Astrocyte (in vitro differentiated cells and primary cell): Measurements from ENCODE around the gene CADM1. TPM values are rescaled to one million over a fixed set of nuclear protein-coding genes. Genes with fewer than 3 reads are reported as not detected.

Source experiments
- DNase-seq: peaks from one replicate; pipeline ENCODE4 v3.0.0-alpha.2; 2010; ENCODE audit warnings: low read depth
- FAIRE-seq: peaks from 2 replicates; lab custom pipeline; 2011; peaks lifted over from hg19 to GRCh38; lab: Jason Lieb, UNC
- H2AFZ ChIP-seq: 2 replicates; pipeline ENCODE4 v1.6.0; 2012; ENCODE audit warnings: low read depth, low read length, inconsistent platforms
- H3K27ac ChIP-seq: 2 replicates; pipeline ENCODE4 v1.5.1; 2011; ENCODE audit warnings: low read depth, low read length, inconsistent platforms
- H3K27me3 ChIP-seq: 2 replicates; pipeline ENCODE4 v1.6.0; 2011; ENCODE audit warnings: low read length, inconsistent platforms; ENCODE audit not compliant: insufficient read depth
- H3K36me3 ChIP-seq: 2 replicates; pipeline ENCODE4 v1.5.1; 2011; ENCODE audit warnings: low read length, inconsistent platforms; ENCODE audit not compliant: insufficient read depth
- H3K4me1 ChIP-seq: 2 replicates; pipeline ENCODE4 v1.5.1; 2011; ENCODE audit warnings: low read length, inconsistent platforms; ENCODE audit not compliant: insufficient read depth
- H3K4me2 ChIP-seq: 2 replicates; pipeline ENCODE4 v1.6.0; 2012; ENCODE audit warnings: low read length, inconsistent platforms
- H3K4me3 ChIP-seq: 2 replicates; pipeline ENCODE4 v1.5.1; 2011; ENCODE audit warnings: low read depth, mild to moderate bottlenecking, low read length, inconsistent platforms; ENCODE audit not compliant: insufficient read depth
- H3K79me2 ChIP-seq: 2 replicates; pipeline ENCODE4 v1.6.0; 2012; ENCODE audit warnings: mild to moderate bottlenecking, low read length, inconsistent platforms; ENCODE audit not compliant: insufficient read depth
- H3K9ac ChIP-seq: 2 replicates; pipeline ENCODE4 v1.6.0; 2012; ENCODE audit warnings: mild to moderate bottlenecking, low read length, inconsistent platforms
- H3K9me3 ChIP-seq: 2 replicates; pipeline ENCODE4 v1.5.1; 2012; ENCODE audit warnings: low read depth, mild to moderate bottlenecking, low read length, inconsistent platforms; ENCODE audit not compliant: insufficient read depth
- H4K20me1 ChIP-seq: 2 replicates; pipeline ENCODE4 v1.6.0; 2012; ENCODE audit warnings: low read length, inconsistent platforms; ENCODE audit not compliant: insufficient read depth
- H3K27ac Mint-ChIP-seq: one replicate; pipeline ENCODE4 v1.8.0; 2021; ENCODE audit warnings: mild to moderate bottlenecking, mixed read lengths; ENCODE audit not compliant: unreplicated experiment
- H3K27me3 Mint-ChIP-seq: one replicate; pipeline ENCODE4 v1.8.0; 2021; ENCODE audit warnings: low read depth, mixed read lengths; ENCODE audit not compliant: unreplicated experiment
- H3K36me3 Mint-ChIP-seq: one replicate; pipeline ENCODE4 v1.8.0; 2021; ENCODE audit warnings: low read depth, mixed read lengths; ENCODE audit not compliant: unreplicated experiment
- H3K4me1 Mint-ChIP-seq: one replicate; pipeline ENCODE4 v1.8.0; 2021; ENCODE audit warnings: low read depth, mixed read lengths; ENCODE audit not compliant: unreplicated experiment
- H3K4me3 Mint-ChIP-seq: one replicate; pipeline ENCODE4 v1.8.0; 2021; ENCODE audit warnings: mild to moderate bottlenecking, moderate library complexity, mixed read lengths; ENCODE audit not compliant: unreplicated experiment
- H3K9me3 Mint-ChIP-seq: one replicate; pipeline ENCODE4 v1.8.0; 2021; ENCODE audit warnings: mild to moderate bottlenecking, mixed read lengths; ENCODE audit not compliant: unreplicated experiment
- CTCF ChIP-seq: IDR thresholded peaks from 2 replicates; pipeline ENCODE4 v1.5.1; 2011; ENCODE audit warnings: low read depth, mild to moderate bottlenecking, inconsistent platforms, low read length, moderate library complexity; ENCODE audit not compliant: insufficient read depth
- EZH2 ChIP-seq: IDR thresholded peaks from 2 replicates; pipeline ENCODE4 v1.6.1; 2012; ENCODE audit warnings: mild to moderate bottlenecking, low read length, inconsistent platforms; ENCODE audit not compliant: insufficient read depth
- total RNA-seq: library from RNA; stranded (reverse); gene quantifications from 2 replicates; pipeline ENCODE4 v1.2.1, GENCODE V29; 2021

The CADM1 gene
- total RNA-seq, 1 donor from 2014 or later: 414 TPM

DNA sequence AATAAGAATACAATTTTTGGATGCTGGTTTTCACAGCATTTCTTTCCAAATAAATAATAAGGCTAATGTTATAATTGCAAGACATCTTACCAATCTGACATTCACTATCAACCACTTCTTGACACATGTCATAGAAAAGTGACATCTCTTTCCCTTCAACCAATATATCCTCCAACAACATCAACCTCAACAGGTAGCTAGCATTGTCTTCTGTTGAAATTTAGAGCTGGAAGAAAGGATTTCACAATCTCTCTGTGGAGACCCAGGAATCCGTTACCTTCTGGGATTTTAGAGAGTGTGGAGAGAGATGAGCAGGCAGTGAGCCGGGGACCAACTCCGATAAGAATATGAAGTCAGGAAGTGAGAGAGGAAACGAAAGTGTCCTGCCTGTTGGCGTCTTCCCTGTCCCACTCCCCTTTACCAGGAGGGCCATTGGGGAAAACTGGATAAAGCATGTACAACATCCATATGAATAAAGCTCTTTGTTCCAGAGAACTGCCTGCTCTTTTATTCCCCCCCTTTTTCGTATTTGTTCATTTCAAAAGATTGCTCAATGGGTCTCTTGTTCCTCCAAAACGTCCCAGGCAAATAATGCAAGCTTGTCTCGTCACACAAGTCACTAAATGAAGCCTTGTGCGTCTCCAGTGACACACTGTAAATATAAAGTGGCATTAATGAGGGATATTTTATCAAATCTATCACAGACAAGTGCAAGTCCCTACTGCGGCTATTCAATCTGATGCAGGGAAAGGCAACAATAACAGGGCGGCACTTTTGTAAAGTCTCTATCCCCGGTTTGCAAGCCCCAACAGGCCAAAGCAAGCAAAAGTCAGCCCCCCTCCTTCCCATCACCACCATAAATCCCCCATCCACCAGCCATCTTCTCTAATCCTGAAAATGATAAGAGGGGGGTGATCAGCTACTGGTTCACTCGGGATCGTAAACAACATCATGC, 3.4 kb downstream of the CADM1 start:
- H3K36me3 ChIP-seq: no peaks in the 10 kb centered on the region
- Mint-ChIP-seq H3K27ac (no peak overlapping the region), H3K27me3 (no peaks in the 10 kb centered on the region), H3K4me1 (peaks cover 41% of the 10 kb centered on the region), H3K9me3 (no peaks in the 10 kb centered on the region), H3K36me3 (peaks cover 6% of the 10 kb centered on the region), H3K4me3 (no peak overlapping the region)
- no peak for FAIRE-seq
- H2AFZ ChIP-seq: no peak overlapping the region
- TF ChIP-seq EZH2: no peak
- no peak for TF ChIP-seq CTCF
- H3K9me3 ChIP-seq: no peaks in the 10 kb centered on the region
- H3K9ac ChIP-seq: peak overlapping the region; percentile 48
- H4K20me1 ChIP-seq: peaks cover 54% of the 10 kb centered on the region
- DNase-seq: no peak
- H3K4me3 ChIP-seq: peak overlapping the region; percentile 91
- no peak overlapping the region for H3K27ac ChIP-seq
- H3K27me3 ChIP-seq: peaks cover 2% of the 10 kb centered on the region
- H3K4me2 ChIP-seq: peak overlapping the region; percentile 100
- peaks cover 60% of the 10 kb centered on the region for H3K79me2 ChIP-seq
- peaks cover 11% of the 10 kb centered on the region for H3K4me1 ChIP-seq

- Histone ChIP-seq H3K27ac (no peak overlapping the region), H3K36me3 (no peaks in the 10 kb centered on the region), H3K9ac (no peak overlapping the region), H3K79me2 (peaks cover 60% of the 10 kb centered on the region), H3K4me2 (no peak overlapping the region), H2AFZ (no peak overlapping the region), H3K27me3 (no peaks in the 10 kb centered on the region), H3K4me3 (no peak overlapping the region), H3K4me1 (peaks cover 11% of the 10 kb centered on the region), H4K20me1 (peaks cover 54% of the 10 kb centered on the region), H3K9me3 (no peaks in the 10 kb centered on the region)
- Mint-ChIP-seq H3K4me1 (peaks cover 46% of the 10 kb centered on the region), H3K9me3 (no peaks in the 10 kb centered on the region), H3K27ac (no peak overlapping the region), H3K36me3 (peaks cover 9% of the 10 kb centered on the region), H3K4me3 (no peak overlapping the region), H3K27me3 (no peaks in the 10 kb centered on the region)
- no peak for TF ChIP-seq CTCF
- TF ChIP-seq EZH2: no peak
- no peak for FAIRE-seq
- no peak for DNase-seq
Measured at GRCh38 chr11:115499891-115500290, 4.3 kb downstream of the CADM1 start.

DNA sequence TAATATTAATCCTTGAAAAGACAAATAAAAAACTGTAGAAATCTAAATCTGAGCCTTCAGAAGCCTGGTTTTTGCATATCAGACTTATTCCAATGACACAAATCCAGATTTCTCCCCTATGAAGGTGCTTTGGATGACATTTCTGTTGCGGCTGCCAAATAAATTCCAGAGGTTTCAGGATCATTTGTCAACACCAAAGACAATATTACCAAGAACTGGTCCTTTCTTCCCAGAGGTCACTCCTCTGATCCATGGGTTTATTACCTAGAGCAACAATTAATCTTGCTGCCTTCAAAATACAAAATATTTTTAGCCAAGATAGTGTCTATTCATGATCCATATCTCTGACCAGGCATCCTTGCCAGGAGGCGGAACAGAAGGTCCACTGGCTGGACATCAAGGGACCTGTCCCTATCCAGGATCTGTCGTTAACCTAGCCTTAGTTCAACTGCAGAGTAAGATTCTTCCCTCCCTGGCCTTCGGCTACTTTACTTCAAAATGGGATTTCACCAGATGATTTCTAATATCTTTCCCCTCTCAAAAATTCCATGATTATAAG, 4.9 kb downstream of the CADM1 start:
- peaks cover 54% of the 10 kb centered on the region for H4K20me1 ChIP-seq
- Mint-ChIP-seq H3K9me3 (no peaks in the 10 kb centered on the region), H3K4me3 (peak overlapping the region; percentile 40), H3K27ac (no peak overlapping the region), H3K4me1 (peaks cover 43% of the 10 kb centered on the region), H3K36me3 (peaks cover 9% of the 10 kb centered on the region), H3K27me3 (no peaks in the 10 kb centered on the region)
- peak; percentile 55 for DNase-seq
- H3K4me3 ChIP-seq: no peak overlapping the region
- H3K4me2 ChIP-seq: no peak overlapping the region
- no peak overlapping the region for H3K9ac ChIP-seq
- FAIRE-seq: no peak
- TF ChIP-seq CTCF (no peak), EZH2 (no peak)
- H3K9me3 ChIP-seq: no peaks in the 10 kb centered on the region
- H3K36me3 ChIP-seq: no peaks in the 10 kb centered on the region
- H2AFZ ChIP-seq: no peak overlapping the region
- no peak overlapping the region for H3K27ac ChIP-seq
- H3K79me2 ChIP-seq: peaks cover 60% of the 10 kb centered on the region
- H3K27me3 ChIP-seq: no peaks in the 10 kb centered on the region
- peaks cover 11% of the 10 kb centered on the region for H3K4me1 ChIP-seq
